Endothelial cell of umbilical vein (primary cell): ENCODE results near the gene UBE2M. TPM values are rescaled to one million over a fixed set of nuclear protein-coding genes. Genes with fewer than 3 reads are reported as not detected.

ENCODE experiments used
- BruUV-seq: library from RNA; stranded (reverse); fragments of 400-500 nt; replicated peaks from 2 replicates; lab custom pipeline; 2021; lab: Mats Ljungman, UMichigan
- CTCF ChIA-PET: fragments of 300-600, 350-600 bp; sonication (Branson Sonifier 250); formaldehyde crosslinking; loops from one replicate; lab custom pipeline; 2021; ENCODE audit warnings: antibody characterized with exemption, inconsistent platforms; lab: Charles Lee
- POLR2A ChIA-PET: fragments of 300-600, 350-600 bp; sonication (Branson Sonifier 250); formaldehyde crosslinking; loops from one replicate; lab custom pipeline; 2021; ENCODE audit warnings: antibody characterized with exemption, inconsistent platforms; lab: Charles Lee
- DNase-seq: peaks from one replicate; pipeline ENCODE4 v3.0.0-alpha.2; 2011; ENCODE audit warnings: low read depth, low spot score
- FAIRE-seq: peaks from 2 replicates; lab custom pipeline; 2011; peaks lifted over from hg19 to GRCh38; lab: Jason Lieb, UNC
- H2AFZ ChIP-seq: 2 replicates; pipeline ENCODE4 v1.6.0; 2012; ENCODE audit warnings: low read depth, low read length, control low read depth, inconsistent platforms
- H3K27ac ChIP-seq: 2 replicates; pipeline ENCODE4 v1.5.1; 2011; ENCODE audit warnings: low read depth, mild to moderate bottlenecking, control low read depth, low read length, moderate library complexity; ENCODE audit not compliant: insufficient read depth
- H3K27me3 ChIP-seq, 2 experiments: 2 replicates each; pipeline versions ENCODE4 v1.6.0 to v1.6.1; 2011; ENCODE audit warnings: low read length in 2 of 2, mixed read lengths in 1 of 2; ENCODE audit not compliant: control insufficient read depth in 2 of 2, insufficient read depth in 2 of 2
- H3K36me3 ChIP-seq, 2 experiments: 2 replicates in 1 of 2; 3 replicates in 1 of 2; pipeline ENCODE4 v1.5.1; 2011; ENCODE audit warnings: low read length in 2 of 2, mild to moderate bottlenecking in 1 of 2, moderate library complexity in 1 of 2; ENCODE audit not compliant: control insufficient read depth in 2 of 2, insufficient read depth in 2 of 2; ENCODE audit errors: extremely low read depth in 1 of 2
- H3K4me1 ChIP-seq: 3 replicates; pipeline ENCODE4 v1.5.1; 2011; ENCODE audit warnings: mild to moderate bottlenecking, low read length; ENCODE audit not compliant: control insufficient read depth, insufficient read depth; ENCODE audit errors: extremely low read depth
- H3K4me2 ChIP-seq: 2 replicates; pipeline ENCODE4 v1.6.1; 2011; ENCODE audit warnings: low read length, control low read depth, mixed read lengths; ENCODE audit not compliant: insufficient read depth
- H3K4me3 ChIP-seq, 3 experiments: fragments of 200-600 bp in 1 of 3; sonication (generic), shearing (Covaris generic) in 1 of 3; replicated peaks in 1 of 3; 2 replicates each; pipeline ENCODE4 v1.5.1; 2011 to 2016; ENCODE audit warnings: control low read depth in 3 of 3, low read length in 3 of 3, mild to moderate bottlenecking in 2 of 3, inconsistent platforms in 1 of 3, low read depth in 1 of 3, moderate library complexity in 1 of 3; ENCODE audit not compliant: insufficient read depth in 1 of 3
- H3K79me2 ChIP-seq: 2 replicates; pipeline ENCODE4 v1.6.0; 2012; ENCODE audit warnings: low read length, inconsistent platforms; ENCODE audit not compliant: control insufficient read depth, insufficient read depth
- H3K9ac ChIP-seq: replicated peaks from 2 replicates; pipeline ENCODE3; 2011; ENCODE audit warnings: low read length, control low read depth; ENCODE audit not compliant: insufficient read depth; ENCODE audit errors: extremely low read depth
- H3K9me1 ChIP-seq: replicated peaks from 3 replicates; pipeline ENCODE4 v1.6.0; 2011; ENCODE audit warnings: mild to moderate bottlenecking, low read length; ENCODE audit not compliant: control insufficient read depth, insufficient read depth; ENCODE audit errors: extremely low read depth
- H3K9me3 ChIP-seq: replicated peaks from 2 replicates; pipeline ENCODE4 v1.5.1; 2012; ENCODE audit warnings: low read length, inconsistent platforms; ENCODE audit not compliant: control insufficient read depth, insufficient read depth
- H4K20me1 ChIP-seq: replicated peaks from 2 replicates; pipeline ENCODE3; 2011; ENCODE audit warnings: mild to moderate bottlenecking, low read length; ENCODE audit not compliant: control insufficient read depth, insufficient read depth; ENCODE audit errors: extremely low read depth
- EZH2 ChIP-seq: IDR thresholded peaks from 2 replicates; pipeline ENCODE4 v1.6.1; 2012; ENCODE audit warnings: borderline replicate concordance, low read depth, mild to moderate bottlenecking, moderate library complexity, low read length, inconsistent platforms; ENCODE audit not compliant: severe bottlenecking
- FOS ChIP-seq: IDR thresholded peaks from 2 replicates; pipeline ENCODE4 v1.6.1; 2011; ENCODE audit warnings: mild to moderate bottlenecking, low read length, moderate library complexity, borderline replicate concordance; ENCODE audit not compliant: insufficient read depth
- GATA2 ChIP-seq: IDR thresholded peaks from 2 replicates; pipeline ENCODE4 v1.7.0; 2011; ENCODE audit warnings: low read depth, mild to moderate bottlenecking, moderate library complexity, mixed read lengths, low read length; ENCODE audit not compliant: insufficient read length, insufficient read depth
- JUN ChIP-seq: IDR thresholded peaks from 2 replicates; pipeline ENCODE4 v1.6.1; 2011; ENCODE audit warnings: borderline replicate concordance, low read depth; ENCODE audit not compliant: insufficient read length, insufficient read depth
- MYC ChIP-seq: IDR thresholded peaks from one replicate; pipeline ENCODE4 v1.6.1; 2011; ENCODE audit warnings: mild to moderate bottlenecking, low read depth, low read length
- POLR2A ChIP-seq: IDR thresholded peaks from 2 replicates; pipeline ENCODE4 v1.6.1; 2012; ENCODE audit warnings: low read depth, mild to moderate bottlenecking, control low read depth, low read length
- POLR2AphosphoS5 ChIP-seq: IDR thresholded peaks from 2 replicates; pipeline ENCODE4 v1.6.1; 2012; ENCODE audit warnings: low read depth, mild to moderate bottlenecking, control low read depth, low read length, moderate library complexity; ENCODE audit not compliant: insufficient read depth
- dilution Hi-C: fragments of 300-500 bp; cut with MboI; formaldehyde crosslinking; loops from one replicate; pipeline ENCODE4 v1.15.0; 2019; ENCODE audit warnings: low sequenced_read_pairs; ENCODE audit not compliant: extremely low pct_ligation_motif_present
- intact Hi-C: fragments of 100-400 bp; cut with micrococcal nuclease; formaldehyde crosslinking; loops from one replicate; pipeline ENCODE4 v1.10.0; 2022
- polyA plus RNA-seq, 4 experiments: library from polyadenylated mRNA; depleted of rRNA in 3 of 4; stranded (reverse) in 3 of 4; unstranded in 1 of 4; fragments of >200 nt; gene quantifications; 2 replicates each; pipeline versions ENCODE4 v1.2.1 to v1.2.3, GENCODE V29; 2011 to 2012; ENCODE audit warnings: missing spikeins in 1 of 4
- total RNA-seq: library from RNA; stranded (reverse); gene quantifications from 2 replicates; pipeline ENCODE4 v1.2.3, GENCODE V29; 2021
- TF ChIP-seq, protein P1 (sequence below), 2 donors: IDR thresholded peaks; 1 replicate in 1 of 2; 2 replicates in 1 of 2; pipeline ENCODE4 v1.5.1; 2011; ENCODE audit warnings: low read length in 2 of 2, mild to moderate bottlenecking in 2 of 2, moderate library complexity in 2 of 2, control low read depth in 1 of 2, inconsistent platforms in 1 of 2, low read depth in 1 of 2; ENCODE audit not compliant: insufficient read depth in 1 of 2; ENCODE audit errors: extremely low read depth in 1 of 2
- TF ChIP-seq, protein P2 (sequence below): IDR thresholded peaks from 2 replicates; pipeline ENCODE4 v1.6.1; 2011; ENCODE audit not compliant: insufficient read depth, insufficient read length

UBE2M gene
- total and polyA plus RNA-seq, 2 donors (not counting 3 experiments of a cell fraction or from before 2014, with no cell fraction given), result 87.8 to 102 TPM

DNA sequence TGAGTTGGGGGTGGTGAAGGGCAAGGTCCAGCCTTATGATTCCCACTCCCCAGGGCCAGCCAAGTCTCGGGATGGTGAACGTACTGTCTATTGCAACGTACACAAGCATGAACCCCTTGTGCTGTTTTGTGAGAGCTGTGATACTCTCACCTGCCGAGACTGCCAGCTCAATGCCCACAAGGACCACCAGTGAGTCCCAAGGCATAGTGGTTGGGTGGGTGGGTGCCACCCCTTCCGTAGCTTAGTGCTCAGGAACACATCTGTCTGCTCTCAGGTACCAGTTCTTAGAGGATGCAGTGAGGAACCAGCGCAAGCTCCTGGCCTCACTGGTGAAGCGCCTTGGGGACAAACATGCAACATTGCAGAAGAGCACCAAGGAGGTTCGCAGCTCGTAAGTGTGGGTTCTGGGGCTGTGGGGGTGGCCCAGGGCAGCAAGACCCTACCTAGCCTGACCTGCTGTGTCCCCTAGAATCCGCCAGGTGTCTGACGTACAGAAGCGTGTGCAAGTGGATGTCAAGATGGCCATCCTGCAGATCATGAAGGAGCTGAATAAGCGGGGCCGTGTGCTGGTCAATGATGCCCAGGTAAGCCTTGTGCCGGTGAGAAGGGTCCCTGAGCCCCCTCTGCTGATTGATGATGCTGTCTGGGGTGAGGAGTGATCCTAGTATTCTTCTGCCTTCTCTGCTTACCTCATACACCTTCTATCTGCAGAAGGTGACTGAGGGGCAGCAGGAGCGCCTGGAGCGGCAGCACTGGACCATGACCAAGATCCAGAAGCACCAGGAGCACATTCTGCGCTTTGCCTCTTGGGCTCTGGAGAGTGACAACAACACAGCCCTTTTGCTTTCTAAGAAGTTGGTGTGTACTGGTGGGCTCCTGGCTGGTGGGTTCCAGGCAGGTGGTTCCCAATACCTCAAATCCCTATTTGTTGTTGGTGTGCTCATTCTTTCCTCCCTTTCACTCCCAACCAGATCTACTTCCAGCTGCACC lies 10.8 kb downstream of the UBE2M start:
- no peak overlapping the region for H3K4me2 ChIP-seq
- H4K20me1 ChIP-seq, result peaks cover 4% of the 10 kb centered on the region
- H3K4me1 ChIP-seq, result peaks cover 15% of the 10 kb centered on the region
- peaks cover 14 to 50% of the 10 kb centered on the region in 2 experiments for H3K36me3 ChIP-seq
- no peaks in the 10 kb centered on the region for H3K9me3 ChIP-seq
- TF ChIP-seq EZH2 (no peak), FOS (no peak), POLR2A (no peak), POLR2AphosphoS5 (no peak), MYC (no peak), JUN (no peak), GATA2 (no peak)
- TF ChIP-seq, protein P1, sequence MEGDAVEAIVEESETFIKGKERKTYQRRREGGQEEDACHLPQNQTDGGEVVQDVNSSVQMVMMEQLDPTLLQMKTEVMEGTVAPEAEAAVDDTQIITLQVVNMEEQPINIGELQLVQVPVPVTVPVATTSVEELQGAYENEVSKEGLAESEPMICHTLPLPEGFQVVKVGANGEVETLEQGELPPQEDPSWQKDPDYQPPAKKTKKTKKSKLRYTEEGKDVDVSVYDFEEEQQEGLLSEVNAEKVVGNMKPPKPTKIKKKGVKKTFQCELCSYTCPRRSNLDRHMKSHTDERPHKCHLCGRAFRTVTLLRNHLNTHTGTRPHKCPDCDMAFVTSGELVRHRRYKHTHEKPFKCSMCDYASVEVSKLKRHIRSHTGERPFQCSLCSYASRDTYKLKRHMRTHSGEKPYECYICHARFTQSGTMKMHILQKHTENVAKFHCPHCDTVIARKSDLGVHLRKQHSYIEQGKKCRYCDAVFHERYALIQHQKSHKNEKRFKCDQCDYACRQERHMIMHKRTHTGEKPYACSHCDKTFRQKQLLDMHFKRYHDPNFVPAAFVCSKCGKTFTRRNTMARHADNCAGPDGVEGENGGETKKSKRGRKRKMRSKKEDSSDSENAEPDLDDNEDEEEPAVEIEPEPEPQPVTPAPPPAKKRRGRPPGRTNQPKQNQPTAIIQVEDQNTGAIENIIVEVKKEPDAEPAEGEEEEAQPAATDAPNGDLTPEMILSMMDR (IDR thresholded peaks at IDR 0.05; ENCODE audit: extremely low read depth in 1 of 2, insufficient read depth in 1 of 2, low read depth in 1 of 2, low read length in 2 of 2), result no peak
- TF ChIP-seq, protein P2, sequence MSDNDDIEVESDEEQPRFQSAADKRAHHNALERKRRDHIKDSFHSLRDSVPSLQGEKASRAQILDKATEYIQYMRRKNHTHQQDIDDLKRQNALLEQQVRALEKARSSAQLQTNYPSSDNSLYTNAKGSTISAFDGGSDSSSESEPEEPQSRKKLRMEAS, result no peak
- no peak overlapping the region for H3K9ac ChIP-seq
- H3K79me2 ChIP-seq, result peaks cover 50% of the 10 kb centered on the region
- ChIA-PET CTCF (interaction anchor here (1.3 to 1.4 kb wide), 2 partner anchors 27 to 34 kb away, joined by 4 to 9 read pairs; partner anchors contain the start of gene ZBTB45), POLR2A (no interaction called here)
- DNase-seq, result no peak
- H3K27ac ChIP-seq, result no peak overlapping the region
- intact Hi-C loops, result no loop called here
- dilution Hi-C loops, result no loop called here
- no TSS peak for BruUV-seq
- no peak overlapping the region for H2AFZ ChIP-seq
- H3K4me3 ChIP-seq, result no peak overlapping the region
- no peak for FAIRE-seq
- H3K27me3 ChIP-seq, result no peaks in the 10 kb centered on the region
- H3K9me1 ChIP-seq, result no peaks in the 10 kb centered on the region
